ENCODE measurements around the gene TMPRSS3.

DNA sequence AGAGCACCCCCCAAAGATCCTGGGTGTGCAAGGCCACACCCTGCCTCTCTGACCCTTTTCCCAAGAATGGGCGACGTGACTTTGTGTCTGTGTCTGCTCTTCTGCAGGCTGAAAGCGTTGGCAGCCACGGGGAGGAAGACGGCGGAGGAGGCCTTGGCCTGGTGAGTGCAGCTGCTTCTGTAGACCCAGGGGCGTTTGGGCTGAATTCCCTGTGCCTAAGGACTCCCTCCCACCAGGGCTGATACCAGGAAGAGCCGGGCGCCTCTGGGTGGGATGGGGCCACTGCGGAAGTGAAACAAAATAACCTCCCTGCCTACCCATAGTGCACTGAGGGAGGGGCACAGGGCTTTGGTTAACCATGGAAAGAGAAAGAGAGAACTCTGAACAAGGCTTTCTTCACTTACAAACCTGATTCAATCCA is 10.4 kb upstream of the TMPRSS3 start:
- TF ChIP-seq, protein P1, sequence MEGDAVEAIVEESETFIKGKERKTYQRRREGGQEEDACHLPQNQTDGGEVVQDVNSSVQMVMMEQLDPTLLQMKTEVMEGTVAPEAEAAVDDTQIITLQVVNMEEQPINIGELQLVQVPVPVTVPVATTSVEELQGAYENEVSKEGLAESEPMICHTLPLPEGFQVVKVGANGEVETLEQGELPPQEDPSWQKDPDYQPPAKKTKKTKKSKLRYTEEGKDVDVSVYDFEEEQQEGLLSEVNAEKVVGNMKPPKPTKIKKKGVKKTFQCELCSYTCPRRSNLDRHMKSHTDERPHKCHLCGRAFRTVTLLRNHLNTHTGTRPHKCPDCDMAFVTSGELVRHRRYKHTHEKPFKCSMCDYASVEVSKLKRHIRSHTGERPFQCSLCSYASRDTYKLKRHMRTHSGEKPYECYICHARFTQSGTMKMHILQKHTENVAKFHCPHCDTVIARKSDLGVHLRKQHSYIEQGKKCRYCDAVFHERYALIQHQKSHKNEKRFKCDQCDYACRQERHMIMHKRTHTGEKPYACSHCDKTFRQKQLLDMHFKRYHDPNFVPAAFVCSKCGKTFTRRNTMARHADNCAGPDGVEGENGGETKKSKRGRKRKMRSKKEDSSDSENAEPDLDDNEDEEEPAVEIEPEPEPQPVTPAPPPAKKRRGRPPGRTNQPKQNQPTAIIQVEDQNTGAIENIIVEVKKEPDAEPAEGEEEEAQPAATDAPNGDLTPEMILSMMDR (IDR thresholded peaks at IDR 0.05) = no peak
- TF ChIP-seq EZH2 (IDR thresholded peaks at IDR 0.05; ENCODE audit: borderline replicate concordance, insufficient read depth, low read depth, low read length, poor library complexity, severe bottlenecking) = no peak

All from B cell (primary cell).